Measurements from ENCODE around the gene WIZ. TPM values are rescaled to one million over a fixed set of nuclear protein-coding genes. Genes with fewer than 3 reads are reported as not detected.

WIZ gene
- total RNA-seq, 1 experiment from 2014 or later = 31.9 TPM

DNA sequence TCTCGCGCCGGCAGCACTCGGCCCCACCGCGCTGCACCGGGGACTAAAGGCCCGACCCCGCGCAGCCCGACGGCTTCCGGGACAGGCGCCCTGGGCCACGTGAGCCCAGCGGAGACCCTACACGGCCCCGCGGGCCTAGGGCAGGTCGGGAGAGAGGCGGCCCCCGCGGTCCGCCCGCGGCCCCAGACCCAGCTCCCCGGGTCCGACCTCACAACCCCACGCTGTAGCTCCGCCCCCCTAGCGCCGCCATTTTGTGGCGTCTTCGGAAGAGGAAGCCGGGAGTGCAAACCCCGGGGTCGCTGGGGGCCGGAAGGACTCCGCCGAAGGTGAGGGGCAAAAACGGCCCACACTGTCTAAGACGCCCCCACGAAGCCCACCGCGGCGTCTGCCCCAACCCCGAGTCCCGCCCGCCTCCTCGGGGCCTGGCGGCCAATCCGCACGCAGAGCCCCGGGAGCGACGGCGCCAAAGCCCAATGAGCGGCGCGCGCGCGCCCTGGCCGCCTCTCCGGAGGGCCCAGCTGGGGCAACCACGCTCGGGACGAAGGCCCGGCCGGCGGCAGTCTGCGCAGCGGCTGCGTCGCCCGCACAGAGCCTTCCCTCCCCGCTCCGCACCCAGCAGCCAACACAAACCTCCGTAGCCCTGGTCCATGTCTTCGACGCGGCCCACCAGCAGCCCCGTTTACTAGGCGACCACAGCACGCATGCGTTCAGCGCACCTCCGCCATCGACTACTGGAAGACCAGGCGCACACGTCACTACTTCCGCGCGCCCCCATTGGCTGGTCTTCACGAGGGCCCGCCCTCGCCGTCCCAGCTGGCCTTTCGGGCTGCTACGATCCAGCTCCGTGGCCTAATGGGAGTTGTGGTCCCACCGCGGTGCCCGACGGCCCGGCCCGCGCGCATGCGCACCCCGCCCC is 70.4 kb downstream of the WIZ start, which contains the start of gene AKAP8:
Gene AKAP8, minus strand, starts transcription at position 705 of the 916 bp plus-strand sequence. Its CDS starts 56 bp downstream, at position 649.
- Mint-ChIP-seq H3K4me3 (ENCODE audit: low read depth, unreplicated experiment) (peak within 1 kb of the TSS; percentile 77), H3K9me3 (ENCODE audit: low read depth, unreplicated experiment) (no peaks in the 10 kb centered on the region), H3K27me3 (ENCODE audit: unreplicated experiment) (no peaks in the 10 kb centered on the region), H3K27ac (ENCODE audit: unreplicated experiment) (peak within 1 kb of the TSS; percentile 98), H3K36me3 (ENCODE audit: insufficient read depth, unreplicated experiment) (peaks cover 44% of the 10 kb centered on the region), H3K4me1 (ENCODE audit: low read depth, unreplicated experiment) (no peaks in the 10 kb centered on the region)
- intact Hi-C loops (cut with micrococcal nuclease; ENCODE audit: unreplicated experiment) = loop anchor here (2.0 kb wide), 1 partner anchor 39 kb away; the partner anchor contains the start of gene AKAP8L
- no TSS peak for BruUV-seq (replicated peaks)
- CTCF ChIA-PET = interaction anchor here (0.6 to 0.9 kb wide), 3 partner anchors 40 to 429 kb away, joined by 3 to 4 read pairs (median 4); partner anchors contain the start of gene AKAP8L
- peak; percentile 93 for DNase-seq
- TF ChIP-seq, protein P1, sequence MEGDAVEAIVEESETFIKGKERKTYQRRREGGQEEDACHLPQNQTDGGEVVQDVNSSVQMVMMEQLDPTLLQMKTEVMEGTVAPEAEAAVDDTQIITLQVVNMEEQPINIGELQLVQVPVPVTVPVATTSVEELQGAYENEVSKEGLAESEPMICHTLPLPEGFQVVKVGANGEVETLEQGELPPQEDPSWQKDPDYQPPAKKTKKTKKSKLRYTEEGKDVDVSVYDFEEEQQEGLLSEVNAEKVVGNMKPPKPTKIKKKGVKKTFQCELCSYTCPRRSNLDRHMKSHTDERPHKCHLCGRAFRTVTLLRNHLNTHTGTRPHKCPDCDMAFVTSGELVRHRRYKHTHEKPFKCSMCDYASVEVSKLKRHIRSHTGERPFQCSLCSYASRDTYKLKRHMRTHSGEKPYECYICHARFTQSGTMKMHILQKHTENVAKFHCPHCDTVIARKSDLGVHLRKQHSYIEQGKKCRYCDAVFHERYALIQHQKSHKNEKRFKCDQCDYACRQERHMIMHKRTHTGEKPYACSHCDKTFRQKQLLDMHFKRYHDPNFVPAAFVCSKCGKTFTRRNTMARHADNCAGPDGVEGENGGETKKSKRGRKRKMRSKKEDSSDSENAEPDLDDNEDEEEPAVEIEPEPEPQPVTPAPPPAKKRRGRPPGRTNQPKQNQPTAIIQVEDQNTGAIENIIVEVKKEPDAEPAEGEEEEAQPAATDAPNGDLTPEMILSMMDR (IDR thresholded peaks at IDR 0.05; ENCODE audit: unreplicated experiment) = no peak

DNA sequence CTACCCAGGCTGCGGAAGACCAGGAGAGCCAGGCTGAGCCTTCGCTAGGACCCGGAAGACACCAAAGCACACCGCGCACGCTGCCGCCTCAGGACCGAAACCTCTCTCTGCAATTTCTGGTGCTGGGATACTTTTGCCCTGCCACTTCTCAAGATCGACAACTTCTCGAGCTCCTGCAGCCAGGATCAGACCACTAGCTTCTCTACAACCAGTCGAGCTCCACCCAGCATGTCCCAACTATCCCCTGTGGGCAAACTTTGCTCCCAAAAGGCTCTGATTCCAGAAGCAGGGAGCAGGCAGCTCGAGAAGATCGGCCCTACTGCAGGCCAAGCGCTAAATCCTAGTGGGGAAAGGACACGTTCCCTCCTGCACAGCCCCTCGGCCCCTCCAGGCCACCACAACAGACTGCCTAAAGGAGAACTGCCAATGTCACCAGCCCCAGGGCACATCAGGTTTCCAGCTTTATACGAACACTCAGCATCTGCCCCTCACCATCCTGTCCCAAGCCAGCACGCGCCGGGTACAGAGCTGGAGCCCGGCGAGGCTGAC is 71.1 kb downstream of the WIZ start:
- peak overlapping the region; percentile 98 for H3K27ac Mint-ChIP-seq (ENCODE audit: unreplicated experiment)
- peaks cover 48% of the 10 kb centered on the region for H3K36me3 Mint-ChIP-seq (ENCODE audit: insufficient read depth, unreplicated experiment)
- DNase-seq = peak; percentile 20
- intact Hi-C loops (cut with micrococcal nuclease; ENCODE audit: unreplicated experiment) = loop anchor here (2.0 kb wide), 1 partner anchor 40 kb away; the partner anchor contains the start of gene AKAP8L
- CTCF ChIA-PET = interaction anchor here (0.9 kb wide), 1 partner anchor 55 kb away, joined by 3 read pairs; no protein-coding TSS in a partner anchor
- H3K27me3 Mint-ChIP-seq (ENCODE audit: unreplicated experiment) = no peaks in the 10 kb centered on the region
- no peaks in the 10 kb centered on the region for H3K9me3 Mint-ChIP-seq (ENCODE audit: low read depth, unreplicated experiment)
- TF ChIP-seq, protein P1 (IDR thresholded peaks at IDR 0.05; ENCODE audit: unreplicated experiment) = no peak
- H3K4me3 Mint-ChIP-seq (ENCODE audit: low read depth, unreplicated experiment) = peak overlapping the region; percentile 77
- H3K4me1 Mint-ChIP-seq (ENCODE audit: low read depth, unreplicated experiment) = no peaks in the 10 kb centered on the region
- BruUV-seq (replicated peaks) = TSS peak; percentile 69

DNA sequence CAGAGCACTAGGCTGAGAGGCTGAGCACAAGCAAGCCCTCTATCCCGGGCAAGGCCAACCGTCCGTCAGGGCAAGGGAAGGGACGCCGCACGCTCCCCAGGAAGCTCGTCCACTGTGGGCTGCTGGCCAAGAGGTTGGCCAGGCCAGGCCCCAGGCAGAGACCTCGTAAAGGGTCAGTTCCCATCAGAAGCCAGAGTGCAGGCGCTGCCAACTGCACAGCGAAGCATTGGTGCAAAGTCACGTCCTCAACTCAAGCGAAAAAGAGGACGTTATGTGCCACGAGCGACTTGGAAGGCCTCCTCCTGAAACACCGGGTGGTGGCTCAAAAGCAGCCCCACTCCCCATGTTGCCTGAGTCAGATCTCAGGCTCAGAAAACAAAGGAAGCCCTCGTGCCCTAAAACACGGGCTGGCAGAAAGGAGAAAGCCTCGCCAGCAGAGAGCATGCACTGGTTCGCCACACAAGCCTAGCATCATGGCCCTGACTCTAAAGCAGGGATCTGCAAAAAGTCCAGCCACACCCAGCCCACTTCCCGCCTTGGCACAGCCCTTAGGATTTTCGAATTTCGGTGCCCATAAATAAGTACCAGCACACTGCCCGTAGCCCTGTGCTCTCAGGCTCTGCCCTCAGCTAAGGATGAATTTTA is 74.8 kb downstream of the WIZ start:
- TF ChIP-seq, protein P1 (IDR thresholded peaks at IDR 0.05; ENCODE audit: unreplicated experiment) = no peak
- Mint-ChIP-seq H3K4me3 (ENCODE audit: low read depth, unreplicated experiment) (no peak overlapping the region), H3K27me3 (ENCODE audit: unreplicated experiment) (no peaks in the 10 kb centered on the region), H3K9me3 (ENCODE audit: low read depth, unreplicated experiment) (no peaks in the 10 kb centered on the region), H3K27ac (ENCODE audit: unreplicated experiment) (no peak overlapping the region), H3K36me3 (ENCODE audit: insufficient read depth, unreplicated experiment) (peaks cover 51% of the 10 kb centered on the region), H3K4me1 (ENCODE audit: low read depth, unreplicated experiment) (no peaks in the 10 kb centered on the region)
- CTCF ChIA-PET = no interaction called here
- intact Hi-C loops (cut with micrococcal nuclease; ENCODE audit: unreplicated experiment) = no loop called here
- no TSS peak for BruUV-seq (replicated peaks)
- no peak for DNase-seq

DNA sequence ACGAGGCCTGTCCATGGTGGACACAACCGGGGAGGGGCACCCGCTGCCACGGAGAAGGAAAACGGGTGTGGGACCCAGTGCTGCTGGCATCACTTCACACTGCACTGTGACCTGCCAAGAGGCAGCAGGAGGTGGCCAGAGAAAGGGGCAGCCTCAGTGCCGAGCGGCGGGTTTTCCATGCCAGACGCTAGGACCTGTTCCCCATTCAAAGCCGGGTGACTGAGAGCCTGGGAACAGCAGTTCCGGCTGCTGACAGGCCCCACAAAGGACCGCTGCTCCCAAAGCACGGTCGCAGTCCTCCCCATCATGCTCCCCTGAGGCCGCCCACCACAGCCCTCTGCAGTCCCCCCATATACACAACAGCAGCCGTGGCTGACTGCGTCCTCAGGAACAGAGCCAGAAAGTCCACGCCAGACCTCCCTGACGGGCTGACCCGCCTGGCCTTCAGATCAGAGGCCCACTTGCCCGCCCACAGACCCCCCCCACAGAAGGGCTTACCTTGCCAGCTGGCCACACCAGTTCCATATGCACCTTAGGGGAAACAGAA is 75.6 kb downstream of the WIZ start:
- BruUV-seq (replicated peaks) = no TSS peak
- CTCF ChIA-PET = no interaction called here
- no peaks in the 10 kb centered on the region for H3K9me3 Mint-ChIP-seq (ENCODE audit: low read depth, unreplicated experiment)
- intact Hi-C loops (cut with micrococcal nuclease; ENCODE audit: unreplicated experiment) = no loop called here
- peaks cover 47% of the 10 kb centered on the region for H3K36me3 Mint-ChIP-seq (ENCODE audit: insufficient read depth, unreplicated experiment)
- H3K4me3 Mint-ChIP-seq (ENCODE audit: low read depth, unreplicated experiment) = no peak overlapping the region
- H3K4me1 Mint-ChIP-seq (ENCODE audit: low read depth, unreplicated experiment) = no peaks in the 10 kb centered on the region
- no peak for DNase-seq
- no peak overlapping the region for H3K27ac Mint-ChIP-seq (ENCODE audit: unreplicated experiment)
- no peaks in the 10 kb centered on the region for H3K27me3 Mint-ChIP-seq (ENCODE audit: unreplicated experiment)
- TF ChIP-seq, protein P1 (IDR thresholded peaks at IDR 0.05; ENCODE audit: unreplicated experiment) = no peak
